WI38 (cell line): ENCODE data around the gene CHD5.

Experiments
- H3K4me3 ChIP-seq: 2 replicates; pipeline ENCODE4 v1.5.1; 2011; ENCODE audit warnings: low read depth, mild to moderate bottlenecking, control low read depth, low read length
- CTCF ChIP-seq: IDR thresholded peaks from 2 replicates; pipeline ENCODE4 v1.5.1; 2012; ENCODE audit warnings: low read depth, mild to moderate bottlenecking, control low read depth, low read length

CHD5 gene

GRCh38 chr1:6166221-6166620, 13.9 kb downstream of the CHD5 start:
- TF ChIP-seq CTCF = no peak
- no peak overlapping the region for H3K4me3 ChIP-seq

- H3K4me3 ChIP-seq = no peak overlapping the region
- no peak for TF ChIP-seq CTCF
These were observed 14.6 kb downstream of the CHD5 start for GRCh38 chr1:6165441-6165985.

- H3K4me3 ChIP-seq = no peak overlapping the region
- no peak for TF ChIP-seq CTCF
These were observed 15.1 kb downstream of the CHD5 start for GRCh38 chr1:6165027-6165426.

GRCh38 chr1:6163973-6164617, 16.0 kb downstream of the CHD5 start:
- no peak overlapping the region for H3K4me3 ChIP-seq
- no peak for TF ChIP-seq CTCF

- no peak overlapping the region for H3K4me3 ChIP-seq
- TF ChIP-seq CTCF = no peak
These were observed 16.7 kb downstream of the CHD5 start for GRCh38 chr1:6163191-6163972.

GRCh38 chr1:6162773-6163172, 17.3 kb downstream of the CHD5 start:
- H3K4me3 ChIP-seq = no peak overlapping the region
- TF ChIP-seq CTCF = no peak

- TF ChIP-seq CTCF = no peak
These were observed 17.8 kb downstream of the CHD5 start for GRCh38 chr1:6162341-6162740.

More at GRCh38 chr1:6162341-6162740, 17.8 kb downstream of the CHD5 start:
- no peak overlapping the region for H3K4me3 ChIP-seq
